Dedifferentiated amniotic fluid mesenchymal stem cell (primary cell): ENCODE results near the gene SMPDL3B.

ENCODE experiments used
- DNase-seq: peaks from one replicate; pipeline ENCODE4 v3.0.0-alpha.2; 2016; ENCODE audit errors: extremely low spot score

The SMPDL3B gene

GRCh38 chr1:27934818-27935549 is at the start of gene SMPDL3B:
Gene SMPDL3B (plus strand): TSS chr1:27935000. CDS start chr1:27935184, 184 bp downstream.
- no peak for DNase-seq

DNA sequence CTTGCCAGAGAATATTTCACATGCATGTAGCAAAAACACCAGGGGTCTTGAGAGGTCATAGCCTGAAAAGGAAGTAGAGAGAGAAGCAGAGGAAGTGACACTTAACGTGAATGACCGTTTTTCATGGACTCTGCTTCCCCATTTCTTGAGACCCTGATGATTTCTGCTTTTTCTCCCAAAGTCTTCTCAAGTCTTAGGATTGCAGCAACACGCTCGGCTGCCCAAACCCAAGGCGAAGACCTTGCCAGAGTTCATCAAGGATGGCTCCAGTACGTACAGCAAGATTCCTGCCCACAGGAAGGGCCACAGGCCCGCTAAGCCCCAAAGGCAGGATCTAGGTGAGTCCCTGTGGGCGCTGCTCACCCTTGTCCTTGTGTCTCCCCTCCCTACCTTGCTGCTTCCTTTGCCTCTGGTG is 49.7 kb upstream of the SMPDL3B start:
- no peak for DNase-seq

DNA sequence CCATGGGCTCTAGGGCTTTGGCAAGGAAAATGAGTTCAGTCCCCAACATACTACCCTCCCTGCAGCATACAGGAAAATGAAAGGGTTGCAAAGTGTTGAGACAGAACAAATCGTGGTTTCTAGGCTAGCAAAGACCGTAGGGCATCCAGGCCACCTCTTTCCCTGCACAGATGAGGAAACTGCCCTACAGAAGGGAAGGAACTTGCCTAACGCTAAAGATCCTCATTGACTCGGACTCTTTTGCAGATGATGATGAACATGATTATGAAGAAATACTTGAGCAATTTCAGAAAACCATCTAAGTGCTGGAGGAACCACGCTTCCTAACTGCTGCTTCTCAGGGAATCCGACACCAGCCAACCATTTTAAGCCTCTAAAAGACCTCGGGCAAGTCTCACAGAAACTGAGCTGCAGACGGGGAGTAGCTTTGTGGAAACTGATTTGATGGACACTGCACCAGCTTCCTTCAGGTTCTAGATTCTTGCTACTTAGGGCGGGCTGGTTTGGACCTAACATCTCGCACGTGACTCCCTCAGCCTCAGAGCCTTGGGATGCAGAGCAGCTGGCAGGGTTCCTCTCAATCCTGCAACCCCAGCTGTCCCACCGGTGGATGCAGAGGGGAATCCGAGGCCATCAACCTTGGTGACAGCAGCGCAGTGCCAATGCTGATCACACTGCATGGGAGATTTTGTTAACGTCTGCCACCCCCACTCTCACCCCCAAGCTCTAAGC is 49.0 kb upstream of the SMPDL3B start:
- no peak for DNase-seq

DNA sequence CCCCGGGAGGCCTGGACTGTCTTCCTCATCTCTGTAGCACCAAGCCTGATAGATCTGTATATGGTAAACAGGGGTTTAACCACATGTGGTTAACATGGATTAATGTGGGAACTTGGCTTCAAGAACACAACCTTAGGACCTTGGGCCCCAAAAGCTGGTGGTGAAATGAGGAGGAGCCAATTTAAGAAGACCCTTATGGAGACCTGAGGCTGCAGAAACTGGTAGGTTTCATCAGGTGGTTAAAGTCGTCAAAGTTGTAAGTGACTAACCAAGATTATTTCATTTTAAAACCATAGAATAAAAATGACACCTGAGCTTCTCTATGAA is 48.5 kb upstream of the SMPDL3B start:
- no peak for DNase-seq

DNA sequence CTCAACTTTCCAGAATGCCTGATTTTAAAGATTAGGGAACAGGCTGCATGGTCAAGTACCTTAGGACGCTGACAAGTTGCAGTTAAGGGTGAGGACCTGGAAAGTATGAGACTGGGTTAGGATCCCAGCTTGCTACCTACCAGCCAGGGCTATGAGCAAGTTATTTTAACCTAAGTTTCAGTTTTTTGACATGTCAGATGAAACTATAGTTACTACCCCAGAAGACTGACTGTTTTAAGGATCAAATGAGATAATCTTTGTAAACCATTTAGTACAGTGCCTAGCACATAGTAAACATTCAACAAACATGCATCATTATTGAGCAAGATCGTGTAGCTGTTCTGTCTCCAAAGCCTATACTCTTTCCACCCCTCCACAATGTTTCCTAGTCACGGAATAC is 48.1 kb upstream of the SMPDL3B start:
- DNase-seq, result no peak

DNA sequence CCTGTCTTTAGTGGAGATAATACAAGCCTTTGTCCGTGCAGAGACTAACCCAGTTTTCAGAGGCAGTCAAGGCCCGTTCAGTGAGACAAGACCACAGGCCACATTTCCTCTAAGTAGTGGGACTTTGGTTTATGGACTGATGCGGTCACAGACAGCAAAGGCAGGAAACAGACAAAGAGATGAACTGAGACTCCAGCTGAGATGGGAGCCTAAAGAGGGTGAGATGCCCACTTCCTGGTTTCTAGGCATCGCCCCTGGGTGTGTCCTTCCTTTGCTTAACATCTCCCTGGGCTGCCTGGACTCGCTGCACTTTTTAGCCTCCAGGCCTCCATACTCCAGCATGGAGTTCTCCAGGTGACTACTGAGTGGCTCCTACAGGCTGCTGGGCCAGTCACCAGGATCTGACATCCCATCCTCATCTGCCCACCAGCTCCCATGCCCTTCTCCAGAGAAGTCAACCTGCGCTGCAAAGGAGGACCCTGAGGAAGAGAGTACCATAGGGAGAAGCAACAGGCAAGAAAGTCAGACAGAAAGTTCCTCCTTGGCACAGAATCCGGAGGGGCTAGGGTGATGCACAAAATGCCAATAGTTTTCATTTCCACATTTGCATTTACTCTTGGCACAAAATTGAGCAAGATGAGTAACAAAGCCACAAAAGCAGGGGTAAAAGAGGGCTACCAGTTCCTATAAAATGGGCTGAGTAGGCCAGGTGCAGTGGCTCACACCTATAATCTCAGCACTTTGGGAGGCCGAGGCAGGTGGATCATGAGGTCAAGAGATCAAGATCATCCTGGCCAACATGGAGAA is 47.4 kb upstream of the SMPDL3B start:
- DNase-seq, result no peak

GRCh38 chr1:27889506-27889905 is 45.3 kb upstream of the SMPDL3B start:
- no peak for DNase-seq

- no peak for DNase-seq
Observed at GRCh38 chr1:27891196-27891889, 43.5 kb upstream of the SMPDL3B start.

GRCh38 chr1:27894521-27894920 is 40.3 kb upstream of the SMPDL3B start:
- no peak for DNase-seq

- DNase-seq, result no peak
Observed at GRCh38 chr1:27906759-27907158, 28.0 kb upstream of the SMPDL3B start.

DNA sequence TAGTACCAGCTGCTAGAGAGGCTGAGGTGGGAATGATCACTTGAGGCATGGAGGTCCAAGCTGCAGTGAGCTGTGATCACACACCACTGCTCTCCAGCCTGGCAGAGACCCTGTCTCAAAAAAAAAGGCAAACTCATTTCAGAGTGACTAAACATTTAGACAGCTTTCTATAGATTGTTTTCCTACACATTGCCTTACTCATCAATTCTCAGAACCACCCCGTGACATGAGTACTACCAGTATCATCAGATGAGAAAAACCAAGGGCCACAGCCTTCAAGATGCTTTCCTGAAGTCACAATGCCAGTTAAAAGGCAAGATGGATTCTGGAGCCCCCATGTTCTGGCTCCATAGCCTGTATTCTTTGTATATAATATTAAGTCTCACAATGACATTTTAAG is 22.4 kb upstream of the SMPDL3B start:
- no peak for DNase-seq

- DNase-seq, result no peak
Observed at GRCh38 chr1:27915082-27915575, 19.7 kb upstream of the SMPDL3B start.

DNA sequence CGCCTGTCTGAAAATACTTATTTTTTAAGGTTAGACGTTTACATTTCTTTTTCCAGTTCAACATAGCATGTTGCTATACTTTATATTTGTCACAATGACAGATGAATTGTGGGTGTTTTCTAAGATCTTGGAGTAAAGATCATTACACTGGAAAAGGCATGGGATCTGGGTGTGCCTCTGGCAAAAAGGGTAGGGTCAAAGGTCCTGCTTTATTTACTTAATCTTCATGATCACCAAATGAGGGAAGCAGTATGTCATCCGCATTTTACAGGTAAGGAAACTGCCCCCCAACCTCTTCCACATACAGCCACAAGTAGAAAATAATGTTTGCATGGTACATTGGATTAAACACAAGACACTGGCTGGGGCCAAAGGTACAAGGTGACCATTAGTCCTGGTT is 12.5 kb upstream of the SMPDL3B start:
- DNase-seq, result no peak

GRCh38 chr1:27928216-27928954 is 6.4 kb upstream of the SMPDL3B start:
- DNase-seq, result no peak

DNA sequence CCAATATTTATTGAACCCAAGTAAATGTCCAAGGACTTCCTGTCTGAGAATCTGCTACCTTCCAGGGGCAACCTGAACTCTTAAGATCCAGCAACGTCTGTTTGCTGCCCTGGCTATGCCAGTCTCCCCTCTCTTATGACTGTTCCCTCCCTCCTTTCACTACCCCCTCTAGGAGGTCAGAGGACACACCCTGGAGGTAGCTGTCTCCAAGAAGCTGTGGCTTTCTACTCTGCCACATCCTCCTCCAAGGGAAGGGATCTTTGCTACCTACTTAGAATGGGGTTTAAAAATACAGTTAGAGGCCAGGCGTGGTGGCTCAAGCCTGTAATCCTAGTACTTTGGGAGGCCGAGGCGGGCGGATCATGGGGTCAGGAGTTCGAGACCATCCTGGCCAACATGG is 3.6 kb upstream of the SMPDL3B start:
- DNase-seq, result no peak

GRCh38 chr1:27931759-27932158 is 3.0 kb upstream of the SMPDL3B start:
- no peak for DNase-seq

DNA sequence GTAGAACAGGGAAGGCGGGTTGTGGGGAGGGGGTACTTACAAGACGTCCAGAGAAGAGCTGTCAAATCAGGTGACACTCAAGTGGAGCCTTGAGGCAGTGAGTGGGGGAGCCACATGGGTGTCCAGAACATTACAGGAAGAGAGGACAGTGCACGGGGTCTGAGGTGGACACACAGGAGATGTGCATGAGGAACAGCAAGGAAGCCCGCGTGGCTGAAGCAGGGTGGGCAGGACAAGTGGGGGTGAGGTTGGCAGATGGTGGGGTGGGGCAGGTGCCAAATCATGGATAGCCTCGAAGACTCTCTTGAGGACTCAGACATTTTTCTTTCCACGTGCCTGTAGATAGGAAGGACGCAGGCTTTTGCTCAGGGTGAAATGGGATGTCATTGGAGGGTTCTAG is 921 bp downstream of the SMPDL3B start:
- no peak for DNase-seq

- DNase-seq, result no peak
Observed at GRCh38 chr1:27936370-27936769, 1.6 kb downstream of the SMPDL3B start.

GRCh38 chr1:27937524-27937836 is 2.7 kb downstream of the SMPDL3B start:
- DNase-seq, result no peak

DNA sequence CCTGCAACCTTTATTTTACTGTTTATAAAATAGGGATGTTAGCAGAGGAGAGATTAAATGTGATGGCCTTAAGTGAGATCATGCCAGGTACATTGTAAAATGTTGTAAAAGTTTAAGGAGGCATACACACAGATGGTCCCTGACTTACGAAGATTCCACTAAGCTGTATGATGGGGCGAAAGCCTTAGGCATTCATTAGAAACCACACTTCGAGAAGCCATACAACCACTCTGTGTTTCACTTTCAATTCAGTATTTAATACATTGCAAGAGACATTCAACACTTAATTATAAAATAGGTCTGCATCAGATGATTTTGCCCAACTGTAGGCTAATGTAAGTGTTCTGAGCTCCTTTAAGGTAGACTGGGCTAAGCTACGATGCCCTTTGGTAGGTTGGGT is 3.7 kb downstream of the SMPDL3B start:
- no peak for DNase-seq

- DNase-seq, result no peak
Observed at GRCh38 chr1:27940297-27940696, 5.5 kb downstream of the SMPDL3B start.
